ENCODE measurements around the gene CRYZ. TPM values are rescaled to one million over a fixed set of nuclear protein-coding genes. Genes with fewer than 3 reads are reported as not detected.

Gene CRYZ
- total and polyA plus RNA-seq, 2 of the 4 experiments (the other 2 are of a cell fraction) = 40.6 to 43.4 TPM

DNA sequence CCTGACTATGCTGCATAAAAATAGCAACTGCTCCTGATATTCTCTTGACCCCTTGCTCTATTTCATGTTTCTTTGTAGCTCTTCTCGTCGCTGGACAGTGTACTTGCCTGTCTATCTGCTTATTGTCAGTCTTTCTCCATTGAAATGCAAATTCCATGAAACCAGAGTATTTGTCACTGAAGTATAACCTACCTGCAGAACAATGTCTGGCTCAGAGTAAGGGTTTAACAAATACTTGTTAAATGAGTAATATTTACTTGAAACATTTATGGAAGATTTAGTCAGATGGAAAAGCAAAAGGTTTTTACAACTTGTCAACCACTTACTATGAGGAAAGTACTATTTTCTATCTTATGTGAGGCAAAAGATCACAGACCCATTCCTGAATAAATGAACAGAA is 39.4 kb downstream of the CRYZ start:
- intact Hi-C loops (cut with micrococcal nuclease) (loop anchor here (10.0 kb wide), 1 partner anchor 189 kb away; no protein-coding TSS in a partner anchor), in situ Hi-C loops (cut with MboI; ENCODE audit: low sequenced_read_pairs) (no loop called here), dilution Hi-C loops (cut with HindIII; ENCODE audit: low sequenced_read_pairs, unreplicated experiment) (no loop called here)
- no peaks in the 10 kb centered on the region for H3K36me3 ChIP-seq (ENCODE audit: control insufficient read depth, insufficient read depth, low read length)
- no peak overlapping the region for H4K91ac ChIP-seq (ENCODE audit: insufficient read depth, low read depth, low read length)
- no peaks in the 10 kb centered on the region for H3K79me1 ChIP-seq (ENCODE audit: low read depth in 1 of 2, low read length in 2 of 2)
- TF ChIP-seq, protein P1, sequence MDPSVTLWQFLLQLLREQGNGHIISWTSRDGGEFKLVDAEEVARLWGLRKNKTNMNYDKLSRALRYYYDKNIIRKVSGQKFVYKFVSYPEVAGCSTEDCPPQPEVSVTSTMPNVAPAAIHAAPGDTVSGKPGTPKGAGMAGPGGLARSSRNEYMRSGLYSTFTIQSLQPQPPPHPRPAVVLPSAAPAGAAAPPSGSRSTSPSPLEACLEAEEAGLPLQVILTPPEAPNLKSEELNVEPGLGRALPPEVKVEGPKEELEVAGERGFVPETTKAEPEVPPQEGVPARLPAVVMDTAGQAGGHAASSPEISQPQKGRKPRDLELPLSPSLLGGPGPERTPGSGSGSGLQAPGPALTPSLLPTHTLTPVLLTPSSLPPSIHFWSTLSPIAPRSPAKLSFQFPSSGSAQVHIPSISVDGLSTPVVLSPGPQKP (IDR thresholded peaks at IDR 0.05; ENCODE audit: borderline replicate concordance, low read depth, low read length) = no peak
- TF ChIP-seq, protein P2, sequence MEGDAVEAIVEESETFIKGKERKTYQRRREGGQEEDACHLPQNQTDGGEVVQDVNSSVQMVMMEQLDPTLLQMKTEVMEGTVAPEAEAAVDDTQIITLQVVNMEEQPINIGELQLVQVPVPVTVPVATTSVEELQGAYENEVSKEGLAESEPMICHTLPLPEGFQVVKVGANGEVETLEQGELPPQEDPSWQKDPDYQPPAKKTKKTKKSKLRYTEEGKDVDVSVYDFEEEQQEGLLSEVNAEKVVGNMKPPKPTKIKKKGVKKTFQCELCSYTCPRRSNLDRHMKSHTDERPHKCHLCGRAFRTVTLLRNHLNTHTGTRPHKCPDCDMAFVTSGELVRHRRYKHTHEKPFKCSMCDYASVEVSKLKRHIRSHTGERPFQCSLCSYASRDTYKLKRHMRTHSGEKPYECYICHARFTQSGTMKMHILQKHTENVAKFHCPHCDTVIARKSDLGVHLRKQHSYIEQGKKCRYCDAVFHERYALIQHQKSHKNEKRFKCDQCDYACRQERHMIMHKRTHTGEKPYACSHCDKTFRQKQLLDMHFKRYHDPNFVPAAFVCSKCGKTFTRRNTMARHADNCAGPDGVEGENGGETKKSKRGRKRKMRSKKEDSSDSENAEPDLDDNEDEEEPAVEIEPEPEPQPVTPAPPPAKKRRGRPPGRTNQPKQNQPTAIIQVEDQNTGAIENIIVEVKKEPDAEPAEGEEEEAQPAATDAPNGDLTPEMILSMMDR (conservative IDR thresholded peaks at IDR 0.05; ENCODE audit: low read depth, low read length) = no peak
- H3K4ac ChIP-seq (ENCODE audit: low read depth, low read length) = no peak overlapping the region
- ChIA-PET POLR2A (ENCODE audit: unreplicated experiment) (no interaction called here), CTCF (interaction anchor here (0.7 kb wide), 1 partner anchor 182 kb away, joined by 3 read pairs; no protein-coding TSS in a partner anchor)
- no peak overlapping the region for H2BK20ac ChIP-seq (ENCODE audit: low read depth, low read length)
- no peak overlapping the region for H4K5ac ChIP-seq (ENCODE audit: low read depth, low read length)
- no TSS peak for BruUV-seq (replicated peaks)
- no peak overlapping the region for H2AFZ ChIP-seq (replicated peaks; ENCODE audit: low read length, poor library complexity)
- no peak overlapping the region for H3K14ac ChIP-seq (replicated peaks; ENCODE audit: low read depth, low read length)
- no peaks in the 10 kb centered on the region for H3K9me3 ChIP-seq (ENCODE audit: control insufficient read depth, insufficient read depth, low read length)
- H2AK9ac ChIP-seq (replicated peaks; ENCODE audit: low read depth, low read length, poor library complexity) = no peak overlapping the region
- H4K20me1 ChIP-seq (ENCODE audit: insufficient read depth, low read length) = no peaks in the 10 kb centered on the region
- H3K23ac ChIP-seq (ENCODE audit: low read depth, low read length) = no peak overlapping the region
- H3K27me3 ChIP-seq (ENCODE audit: control insufficient read depth, insufficient read depth, low read length) = no peaks in the 10 kb centered on the region
- H4K8ac ChIP-seq (ENCODE audit: low read depth in 2 of 2, low read length in 2 of 2) = no peak overlapping the region
- H3K4me2 ChIP-seq (ENCODE audit: low read depth, low read length) = no peak overlapping the region
- no CpG with 5 or more reads among the region's 2 CpGs for WGBS, 2 experiments (ENCODE audit: extremely low coverage in 2 of 2, insufficient read length in 1 of 2)
- no peaks in the 10 kb centered on the region for H3K4me1 ChIP-seq (ENCODE audit: control insufficient read depth, insufficient read depth, low read length)
- H3K4me3 ChIP-seq (ENCODE audit: insufficient read depth, low read depth, low read length) = no peak overlapping the region
- H2AK5ac ChIP-seq (ENCODE audit: low read depth, low read length) = no peak overlapping the region
- no peak overlapping the region for H3K9ac ChIP-seq (ENCODE audit: low read depth, low read length)
- no peak overlapping the region for H2BK15ac ChIP-seq (ENCODE audit: low read depth, low read length)
- no peak overlapping the region for H3K27ac ChIP-seq (ENCODE audit: insufficient read depth, low read length)
- H3K9me1 ChIP-seq (ENCODE audit: insufficient read depth, low read length) = no peaks in the 10 kb centered on the region
- H3K56ac ChIP-seq (ENCODE audit: extremely low read depth, insufficient read depth, low read length) = no peak overlapping the region
- H2BK5ac ChIP-seq (ENCODE audit: low read depth, low read length, poor library complexity, severe bottlenecking) = no peak overlapping the region
- no peak overlapping the region for H3K18ac ChIP-seq (ENCODE audit: low read depth, low read length)
- no peak for ATAC-seq (ENCODE audit: low read depth)
- H2BK120ac ChIP-seq (ENCODE audit: low read depth, low read length) = no peak overlapping the region
- peak; percentile 9 for DNase-seq

All from IMR-90 (cell line).